Measurements from ENCODE around the gene SRSF1. TPM values are rescaled to one million over a fixed set of nuclear protein-coding genes. Genes with fewer than 3 reads are reported as not detected.

The SRSF1 gene
- total RNA-seq, 1 experiment from 2014 or later: 462 TPM

DNA sequence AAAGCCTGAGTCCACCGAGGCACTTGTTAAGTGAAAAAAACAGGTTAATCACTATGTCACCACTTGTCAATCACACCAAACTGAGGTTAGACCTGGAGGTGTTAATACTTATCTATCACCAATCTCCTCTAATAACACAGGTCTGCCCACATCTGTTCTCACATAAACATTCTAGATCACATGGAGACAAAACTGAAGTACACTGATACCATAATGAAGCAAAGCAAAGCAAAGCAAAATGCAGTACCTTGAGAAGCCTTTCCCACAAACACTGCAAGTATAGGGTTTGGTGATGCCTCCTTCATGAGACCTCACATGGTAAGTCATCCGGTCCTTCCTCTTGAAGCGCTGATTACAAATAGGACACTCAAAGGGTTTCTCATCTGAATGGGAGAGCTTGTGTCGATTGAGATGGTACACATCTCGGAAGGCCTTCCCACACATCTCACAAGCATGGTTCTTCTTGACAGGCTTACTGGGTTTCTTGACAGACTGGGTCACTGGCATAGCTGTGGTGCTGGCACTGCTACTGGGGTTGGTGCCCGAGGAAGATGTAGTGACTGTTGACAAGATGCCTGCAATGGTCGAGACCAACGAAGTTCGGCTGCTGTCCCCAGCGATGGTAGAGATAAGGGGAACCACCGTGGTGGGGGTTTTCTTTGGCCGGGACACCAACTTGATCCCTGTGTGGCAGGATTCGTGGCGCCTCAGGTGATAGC lies 24.4 kb downstream of the SRSF1 start:
- H4K5ac ChIP-seq (ENCODE audit: insufficient read length, low read depth, low read length): no peak overlapping the region
- H3K79me1 ChIP-seq (ENCODE audit: insufficient read depth, low read depth, low read length, poor library complexity, severe bottlenecking): peaks cover 6% of the 10 kb centered on the region
- H3K23ac ChIP-seq (ENCODE audit: insufficient read length, low read depth, low read length): no peak overlapping the region
- no peak overlapping the region for H2BK20ac ChIP-seq (ENCODE audit: low read depth, low read length, poor library complexity, severe bottlenecking)
- H3K18ac ChIP-seq (ENCODE audit: insufficient read length, low read depth, low read length): no peak overlapping the region
- no peaks in the 10 kb centered on the region for H4K20me1 ChIP-seq (ENCODE audit: control insufficient read depth, insufficient read depth, insufficient read length)
- no peak overlapping the region for H3K4ac ChIP-seq (ENCODE audit: low read depth, low read length)
- DNase-seq: no peak
- Mint-ChIP-seq H3K9me3 (no peaks in the 10 kb centered on the region), H3K27ac (no peak overlapping the region), H3K27me3 (ENCODE audit: low read depth) (no peaks in the 10 kb centered on the region), H3K4me3 (no peak overlapping the region), H3K36me3 (ENCODE audit: insufficient read depth in 1 of 3, low read depth in 3 of 3) (peaks cover 4 to 55% (median 50%) of the 10 kb centered on the region in 3 experiments), H3K4me1 (peaks cover 33 to 37% of the 10 kb centered on the region in 2 experiments)
- H4K8ac ChIP-seq (replicated peaks; ENCODE audit: insufficient read length, low read depth, low read length): no peak overlapping the region
- H3T11ph ChIP-seq (ENCODE audit: low read length): no peak overlapping the region
- no peak overlapping the region for H3K4me2 ChIP-seq (ENCODE audit: insufficient read depth, insufficient read length, low read length)
- H3K14ac ChIP-seq (ENCODE audit: insufficient read depth, low read length): no peak overlapping the region
- no peak overlapping the region for H2AFZ ChIP-seq (ENCODE audit: low read length)
- peaks cover 7% of the 10 kb centered on the region for H3K23me2 ChIP-seq (ENCODE audit: insufficient read length, low read depth, low read length, poor library complexity, severe bottlenecking)
- H2BK120ac ChIP-seq (ENCODE audit: low read depth, low read length, poor library complexity, severe bottlenecking): no peak overlapping the region
- H3K79me2 ChIP-seq (ENCODE audit: insufficient read depth, low read length): peaks cover 19% of the 10 kb centered on the region; the same call in 1 of the 2 replicates
- no peak overlapping the region for H2BK12ac ChIP-seq (ENCODE audit: insufficient read length, low read depth, low read length)
- no CpG with 5 or more reads among the region's 14 CpGs for WGBS (ENCODE audit: extremely low coverage, insufficient read length, low lambda C conversion rate)
- H3K56ac ChIP-seq (ENCODE audit: insufficient read length, low read depth, low read length): no peak overlapping the region
- H2BK15ac ChIP-seq (ENCODE audit: low read depth, low read length): no peak overlapping the region
- H4K91ac ChIP-seq (ENCODE audit: insufficient read length, low read depth, low read length): no peak overlapping the region
- no peak overlapping the region for H2AK5ac ChIP-seq (ENCODE audit: insufficient read length, low read length)
- H3K9me3 ChIP-seq (ENCODE audit: control insufficient read depth, low read depth, low read length): no peaks in the 10 kb centered on the region
- H3K27me3 ChIP-seq (ENCODE audit: insufficient read depth, low read length): no peaks in the 10 kb centered on the region
- TF ChIP-seq, protein P1, sequence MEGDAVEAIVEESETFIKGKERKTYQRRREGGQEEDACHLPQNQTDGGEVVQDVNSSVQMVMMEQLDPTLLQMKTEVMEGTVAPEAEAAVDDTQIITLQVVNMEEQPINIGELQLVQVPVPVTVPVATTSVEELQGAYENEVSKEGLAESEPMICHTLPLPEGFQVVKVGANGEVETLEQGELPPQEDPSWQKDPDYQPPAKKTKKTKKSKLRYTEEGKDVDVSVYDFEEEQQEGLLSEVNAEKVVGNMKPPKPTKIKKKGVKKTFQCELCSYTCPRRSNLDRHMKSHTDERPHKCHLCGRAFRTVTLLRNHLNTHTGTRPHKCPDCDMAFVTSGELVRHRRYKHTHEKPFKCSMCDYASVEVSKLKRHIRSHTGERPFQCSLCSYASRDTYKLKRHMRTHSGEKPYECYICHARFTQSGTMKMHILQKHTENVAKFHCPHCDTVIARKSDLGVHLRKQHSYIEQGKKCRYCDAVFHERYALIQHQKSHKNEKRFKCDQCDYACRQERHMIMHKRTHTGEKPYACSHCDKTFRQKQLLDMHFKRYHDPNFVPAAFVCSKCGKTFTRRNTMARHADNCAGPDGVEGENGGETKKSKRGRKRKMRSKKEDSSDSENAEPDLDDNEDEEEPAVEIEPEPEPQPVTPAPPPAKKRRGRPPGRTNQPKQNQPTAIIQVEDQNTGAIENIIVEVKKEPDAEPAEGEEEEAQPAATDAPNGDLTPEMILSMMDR (conservative IDR thresholded peaks at IDR 0.05): no peak
- H3K9ac ChIP-seq (ENCODE audit: extremely low read depth, insufficient read length, low read length): no peak overlapping the region
- H2BK5ac ChIP-seq (ENCODE audit: insufficient read length, low read length): no peak overlapping the region
- no peak overlapping the region for H3K27ac ChIP-seq (ENCODE audit: insufficient read length, low read depth, low read length)
- H3K4me1 ChIP-seq (ENCODE audit: insufficient read depth, low read length): no peaks in the 10 kb centered on the region

Data from H9 (cell line).